OCI-LY1 (cell line): ENCODE measurements around the gene PCDHGA1.
A peak's percentile ranks its signal among the peaks of the same experiment; 100 is the strongest.

ENCODE experiments used
- H2AFZ ChIP-seq: fragments of 200-600 bp; sonication (generic), shearing (Covaris generic); 2 replicates; pipeline ENCODE4 v1.6.0; 2014; ENCODE audit warnings: antibody characterized with exemption, mild to moderate bottlenecking, low read length
- H3F3A ChIP-seq: fragments of 200-600 bp; sonication (generic), shearing (Covaris generic); 2 replicates; pipeline ENCODE4 v1.6.0; 2014; ENCODE audit warnings: mild to moderate bottlenecking, antibody characterized with exemption, low read length, moderate library complexity; ENCODE audit not compliant: insufficient read depth
- H3K27ac ChIP-seq: fragments of 200-600 bp; sonication (generic); 2 replicates; pipeline ENCODE4 v1.5.1; 2014; ENCODE audit warnings: low read length, mixed run types, mild to moderate bottlenecking, low read depth; ENCODE audit not compliant: poor library complexity, severe bottlenecking
- H3K27me3 ChIP-seq: fragments of 200-600 bp; sonication (generic); 2 replicates; pipeline ENCODE4 v1.6.0; 2014; ENCODE audit warnings: antibody characterized with exemption, mild to moderate bottlenecking, low read length, moderate library complexity; ENCODE audit not compliant: insufficient read depth
- H3K36me3 ChIP-seq: fragments of 200-600 bp; sonication (generic); 2 replicates; pipeline ENCODE4 v1.6.1; 2014; ENCODE audit warnings: mild to moderate bottlenecking, antibody characterized with exemption, low read length, moderate library complexity, mixed read lengths; ENCODE audit not compliant: insufficient read depth
- H3K4me1 ChIP-seq: fragments of 200-600 bp; sonication (generic); 2 replicates; pipeline ENCODE4 v1.5.1; 2014; ENCODE audit warnings: mild to moderate bottlenecking, low read length, moderate library complexity; ENCODE audit not compliant: insufficient read depth, severe bottlenecking
- H3K4me2 ChIP-seq: fragments of 200-600 bp; sonication (generic), shearing (Covaris generic); 2 replicates; pipeline ENCODE4 v1.6.1; 2014; ENCODE audit warnings: low read length
- H3K4me3 ChIP-seq: fragments of 200-600 bp; sonication (generic); 2 replicates; pipeline ENCODE4 v1.5.1; 2014; ENCODE audit warnings: low read length, low read depth, mild to moderate bottlenecking, mixed read lengths; ENCODE audit not compliant: poor library complexity, severe bottlenecking
- H3K79me2 ChIP-seq: fragments of 200-600 bp; shearing (Covaris generic); 2 replicates; pipeline ENCODE4 v1.6.1; 2016; ENCODE audit warnings: mixed run types, low read length, mixed read lengths; ENCODE audit not compliant: insufficient read depth
- H3K9ac ChIP-seq: fragments of 200-600 bp; sonication (generic), shearing (Covaris generic); 2 replicates; pipeline ENCODE4 v1.6.1; 2014; ENCODE audit warnings: mild to moderate bottlenecking, low read length, mixed read lengths
- H3K9me2 ChIP-seq: fragments of 200-600 bp; sonication (generic), shearing (Covaris generic); 2 replicates; pipeline ENCODE4 v1.6.1; 2014; ENCODE audit warnings: low read depth, mild to moderate bottlenecking, low read length, mixed read lengths
- H3K9me3 ChIP-seq: fragments of 200-600 bp; shearing (Covaris generic); 2 replicates; pipeline ENCODE4 v1.6.1; 2014; ENCODE audit warnings: low read length, mixed read lengths
- H4K20me1 ChIP-seq: fragments of 200-600 bp; sonication (generic), shearing (Covaris generic); 2 replicates; pipeline ENCODE4 v1.6.0; 2016; ENCODE audit warnings: mild to moderate bottlenecking, low read length; ENCODE audit not compliant: insufficient read depth
- CTCF ChIP-seq: fragments of 200-600 bp; sonication (generic), shearing (Covaris generic); IDR thresholded peaks from 2 replicates; pipeline ENCODE4 v1.5.1; 2017; ENCODE audit warnings: mild to moderate bottlenecking, antibody characterized with exemption, low read length, moderate library complexity, mixed read lengths
- EZH2 ChIP-seq: fragments of 200-600 bp; sonication (generic), shearing (Covaris generic); IDR thresholded peaks from 2 replicates; pipeline ENCODE4 v1.8.0; 2017; ENCODE audit warnings: borderline replicate concordance, mixed run types, mild to moderate bottlenecking, antibody characterized with exemption, low read length, moderate library complexity, mixed read lengths

Gene PCDHGA1

GRCh38 chr5:141349917-141350619, 19.8 kb downstream of the PCDHGA1 start, which contains the start of gene PCDHGB1:
TSS of gene PCDHGB1 (plus strand) at chr5:141350099. CDS start at chr5:141350261, 162 bp downstream.
- H3K4me1 ChIP-seq, result peaks cover 6% of the 10 kb centered on the region
- H3K27me3 ChIP-seq, result no peaks in the 10 kb centered on the region
- peak within 1 kb of the TSS; percentile 77 for H3K4me2 ChIP-seq
- H3F3A ChIP-seq, result no peaks in the 10 kb centered on the region
- H3K79me2 ChIP-seq, result no peaks in the 10 kb centered on the region
- H3K9ac ChIP-seq, result peak within 1 kb of the TSS; percentile 79
- H3K36me3 ChIP-seq, result peaks cover 16% of the 10 kb centered on the region
- H3K9me2 ChIP-seq, result no peaks in the 10 kb centered on the region
- H2AFZ ChIP-seq, result peak within 1 kb of the TSS; percentile 88; the same call in 1 of the 2 replicates
- TF ChIP-seq EZH2 (no peak), CTCF (peak; percentile 78)
- H3K27ac ChIP-seq, result no peak within 1 kb of the TSS
- peak within 1 kb of the TSS; percentile 80 for H3K4me3 ChIP-seq
- H4K20me1 ChIP-seq, result no peaks in the 10 kb centered on the region
- peaks cover 14% of the 10 kb centered on the region for H3K9me3 ChIP-seq

DNA sequence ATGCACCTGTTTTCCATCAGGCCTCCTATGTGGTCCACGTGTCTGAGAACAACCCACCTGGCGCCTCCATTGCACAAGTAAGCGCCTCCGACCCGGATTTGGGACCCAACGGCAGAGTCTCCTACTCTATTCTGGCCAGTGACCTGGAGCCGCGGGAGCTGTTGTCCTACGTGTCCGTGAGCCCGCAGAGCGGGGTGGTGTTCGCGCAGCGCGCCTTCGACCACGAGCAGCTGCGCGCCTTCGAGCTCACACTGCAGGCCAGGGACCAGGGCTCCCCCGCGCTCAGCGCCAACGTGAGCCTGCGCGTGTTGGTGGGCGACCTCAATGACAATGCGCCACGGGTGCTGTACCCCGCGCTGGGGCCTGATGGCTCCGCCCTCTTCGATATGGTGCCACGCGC, 21.3 kb downstream of the PCDHGA1 start:
- H3K9me3 ChIP-seq, result peaks cover 23% of the 10 kb centered on the region
- TF ChIP-seq EZH2, result no peak
- no peak for TF ChIP-seq CTCF
- no peaks in the 10 kb centered on the region for H3K9me2 ChIP-seq
- H2AFZ ChIP-seq, result no peak overlapping the region
- no peak overlapping the region for H3K4me3 ChIP-seq
- peaks cover 6% of the 10 kb centered on the region for H3K4me1 ChIP-seq
- H3K27ac ChIP-seq, result no peak overlapping the region
- no peaks in the 10 kb centered on the region for H3K27me3 ChIP-seq
- no peak overlapping the region for H3K9ac ChIP-seq
- H3K36me3 ChIP-seq, result peaks cover 23% of the 10 kb centered on the region
- no peaks in the 10 kb centered on the region for H3K79me2 ChIP-seq
- no peaks in the 10 kb centered on the region for H4K20me1 ChIP-seq
- H3K4me2 ChIP-seq, result no peak overlapping the region
- H3F3A ChIP-seq, result no peaks in the 10 kb centered on the region

GRCh38 chr5:141354900-141355469, 24.7 kb downstream of the PCDHGA1 start, which contains the start of gene PCDHGA4:
TSS of gene PCDHGA4 (plus strand) at chr5:141355021. CDS start at chr5:141355108, 87 bp downstream.
- TF ChIP-seq EZH2 (no peak), CTCF (peak; percentile 48)
- no peak within 1 kb of the TSS for H2AFZ ChIP-seq
- peak within 1 kb of the TSS; percentile 47 for H3K4me3 ChIP-seq
- H3K36me3 ChIP-seq, result peaks cover 23% of the 10 kb centered on the region
- no peaks in the 10 kb centered on the region for H3K27me3 ChIP-seq
- H3F3A ChIP-seq, result no peaks in the 10 kb centered on the region
- no peaks in the 10 kb centered on the region for H4K20me1 ChIP-seq
- H3K4me2 ChIP-seq, result peak within 1 kb of the TSS; percentile 33; the same call in 1 of the 2 replicates
- H3K9ac ChIP-seq, result no peak within 1 kb of the TSS
- H3K27ac ChIP-seq, result no peak within 1 kb of the TSS
- no peaks in the 10 kb centered on the region for H3K9me2 ChIP-seq
- H3K79me2 ChIP-seq, result no peaks in the 10 kb centered on the region
- H3K9me3 ChIP-seq, result peaks cover 38% of the 10 kb centered on the region
- H3K4me1 ChIP-seq, result peaks cover 6% of the 10 kb centered on the region
